DMS53 (cell line): Measurements from ENCODE around the gene CHRDL2.

Experiments used
- DNase-seq: peaks from one replicate; lab custom pipeline; 2025; lab: John Stamatoyannopoulos, UW

The CHRDL2 gene

DNA sequence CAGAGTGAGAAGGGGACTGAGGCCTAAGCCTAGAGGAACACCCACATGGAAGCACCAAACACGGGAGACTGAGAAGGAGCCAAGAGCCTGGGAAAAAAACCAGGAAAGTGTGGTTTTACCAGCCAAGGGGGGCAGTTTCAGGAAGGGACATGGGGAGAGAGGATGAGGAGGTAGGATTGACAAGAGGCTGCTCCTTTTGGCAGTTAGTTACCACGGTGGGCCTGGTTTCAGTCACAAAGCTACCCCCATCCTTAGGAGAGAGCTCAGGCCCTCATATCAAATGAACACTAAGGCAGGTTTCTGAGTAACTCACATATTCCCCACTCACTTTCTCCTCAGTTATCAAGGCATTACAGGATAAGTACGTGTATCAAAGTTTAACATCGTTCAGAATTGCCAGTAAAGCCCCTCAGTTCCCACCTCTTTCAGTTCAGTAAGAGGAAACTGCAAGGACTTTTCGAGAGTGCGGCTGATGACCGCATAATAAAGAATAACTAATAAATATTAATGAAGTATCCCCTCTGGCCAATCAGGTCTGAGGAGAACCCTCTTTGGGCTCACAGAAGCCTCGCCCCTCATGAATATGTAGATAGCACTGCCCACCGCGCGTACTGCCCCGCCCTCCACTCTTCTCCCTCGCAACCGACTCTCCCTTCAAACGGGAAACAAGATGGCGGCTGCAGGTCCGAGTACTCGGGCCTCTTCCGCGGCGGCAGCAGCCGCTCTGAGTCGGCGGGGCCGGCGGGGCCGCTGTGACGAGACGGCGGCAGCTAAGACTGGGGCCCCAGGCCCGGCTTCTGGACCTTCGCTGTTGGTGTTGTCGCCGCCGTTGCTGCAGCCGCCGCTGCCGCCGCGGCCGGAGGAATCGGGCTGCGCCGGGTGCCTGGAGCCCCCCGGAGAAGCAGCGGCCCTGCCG lies 17.2 kb upstream of the CHRDL2 start, which contains the start of gene RNF169:
TSS of gene RNF169 (plus strand) at position 639 of the 916 bp plus-strand sequence. CDS start at position 671, 32 bp downstream.
- DNase-seq, result peak; percentile 100

DNA sequence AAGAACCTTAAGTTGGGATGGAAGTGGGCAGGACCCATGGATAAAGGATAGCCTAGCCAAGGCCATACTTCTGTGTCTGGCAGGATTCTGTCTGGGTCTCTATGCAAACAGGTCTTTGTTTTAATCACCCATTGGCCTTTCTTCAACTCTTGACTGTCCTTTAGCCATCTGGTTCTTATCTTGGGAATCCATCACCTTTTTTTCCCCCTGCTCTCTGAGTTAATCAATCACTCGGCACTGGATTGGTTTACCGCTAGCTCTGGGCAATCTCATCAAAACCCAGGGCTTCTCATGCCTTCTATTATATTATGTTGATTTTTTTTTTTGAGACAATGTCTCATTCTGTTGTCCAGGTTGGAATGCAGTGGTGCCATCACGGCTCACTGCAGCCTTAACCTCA lies 15.6 kb upstream of the CHRDL2 start:
- no peak for DNase-seq

DNA sequence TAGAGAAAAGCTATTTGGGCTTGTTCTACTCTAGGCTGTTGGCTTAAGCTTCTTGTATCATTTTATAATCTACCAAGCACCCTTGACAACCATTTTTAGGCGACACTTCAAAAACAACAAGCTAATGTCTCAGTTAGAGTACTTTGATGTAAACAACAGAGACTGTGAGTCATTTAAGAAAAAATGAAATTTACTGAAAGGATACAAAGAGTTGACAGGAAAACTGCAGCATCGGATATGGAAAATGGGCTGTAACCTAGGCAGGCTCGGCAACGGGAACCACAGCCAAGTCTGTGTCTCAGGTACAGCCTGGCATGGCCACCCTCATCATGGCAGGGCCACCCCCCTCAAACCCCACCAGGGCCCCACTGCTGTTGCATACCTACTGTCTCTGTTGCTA lies 13.1 kb upstream of the CHRDL2 start:
- DNase-seq, result peak; percentile 46

DNA sequence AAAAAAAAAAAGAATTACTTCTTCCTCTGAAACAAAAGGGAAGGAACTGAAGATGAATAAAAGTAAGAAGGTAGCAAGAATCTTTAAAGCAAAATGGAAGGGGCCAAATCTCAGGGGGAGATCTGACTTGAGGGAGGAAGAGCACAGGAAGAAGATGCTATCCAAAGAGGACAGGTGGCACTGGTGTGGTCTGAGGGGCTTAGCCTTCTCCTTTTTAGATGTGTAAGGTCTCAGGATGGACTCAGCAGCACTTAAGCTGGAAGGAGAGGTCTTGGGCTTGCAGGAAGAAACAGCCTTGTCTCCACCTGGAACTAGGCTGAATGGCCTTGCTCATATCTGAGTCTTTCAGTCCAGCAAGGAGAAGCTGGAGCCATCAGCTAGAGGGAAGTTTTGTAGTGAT lies 12.4 kb upstream of the CHRDL2 start:
- no peak for DNase-seq

DNA sequence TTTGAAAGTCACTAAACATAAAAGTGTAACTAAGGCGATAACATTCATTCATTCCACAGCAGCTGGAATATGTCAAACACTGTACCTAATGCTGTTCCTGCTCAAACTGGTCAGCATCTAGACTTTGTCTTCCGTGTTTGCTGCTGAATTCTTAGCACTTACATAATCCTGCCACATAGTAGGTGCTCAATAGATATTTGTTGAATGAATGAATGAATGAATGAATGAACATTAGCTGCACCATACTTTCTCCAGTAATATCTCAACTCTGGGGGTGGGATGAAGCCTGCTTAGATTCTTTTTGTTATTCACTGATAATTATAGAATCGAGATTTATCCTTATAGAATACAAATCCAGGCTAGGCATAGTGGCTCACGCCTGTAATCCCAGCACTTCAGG lies 10.8 kb upstream of the CHRDL2 start:
- no peak for DNase-seq

DNA sequence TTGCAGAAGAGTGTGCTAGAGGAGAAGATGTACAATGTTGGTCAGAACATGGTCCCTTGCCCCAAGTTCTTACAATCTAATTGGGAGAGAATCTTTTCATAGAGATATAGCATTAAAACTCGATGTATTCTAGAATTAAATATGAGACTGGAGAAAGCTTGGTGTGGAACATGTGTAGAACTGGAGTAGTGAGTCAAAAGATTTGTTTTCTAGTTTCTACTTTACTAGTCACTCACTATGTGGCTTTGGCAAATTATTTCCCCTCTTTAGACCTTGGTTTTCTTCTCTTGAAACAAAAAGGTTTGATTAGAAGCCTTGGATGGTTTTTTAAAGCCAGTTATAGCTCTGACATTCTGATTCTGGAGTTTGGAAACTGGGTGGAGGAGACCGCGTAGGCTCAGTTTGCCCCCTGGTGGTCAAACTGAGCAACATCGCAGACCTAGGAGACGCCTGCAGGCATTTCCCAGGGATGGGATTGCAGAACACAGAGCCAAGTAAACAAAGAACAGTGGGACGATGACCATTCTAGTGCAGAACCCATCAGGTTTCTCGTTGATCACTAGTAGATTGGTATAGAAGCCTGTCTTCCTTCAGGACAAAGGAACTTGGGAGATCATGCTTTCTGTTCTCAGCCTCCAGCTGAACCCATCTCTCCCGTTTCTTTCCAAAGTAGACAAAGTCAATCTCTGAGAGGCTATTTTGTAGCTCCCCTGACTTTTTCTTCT lies 8.5 kb upstream of the CHRDL2 start:
- DNase-seq, result peak; percentile 95

DNA sequence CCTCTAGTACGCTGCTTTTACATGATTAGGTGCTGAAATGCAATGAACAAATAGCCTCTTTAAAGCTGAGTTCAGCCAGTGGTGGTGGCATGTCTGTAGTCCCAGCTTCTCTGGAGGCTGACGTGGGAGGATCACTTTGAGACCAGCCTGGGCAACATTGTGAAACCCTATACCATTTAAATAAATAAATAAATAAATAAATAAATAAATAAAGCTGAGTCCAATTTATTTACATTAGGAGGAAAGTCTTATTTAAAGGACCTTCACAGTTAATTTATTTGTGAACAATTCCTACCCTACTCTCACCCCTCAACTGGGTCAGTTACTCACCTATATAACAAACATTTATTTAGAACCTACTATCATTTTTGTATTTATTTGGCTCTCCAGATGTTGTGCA lies 4.8 kb upstream of the CHRDL2 start:
- DNase-seq, result no peak

DNA sequence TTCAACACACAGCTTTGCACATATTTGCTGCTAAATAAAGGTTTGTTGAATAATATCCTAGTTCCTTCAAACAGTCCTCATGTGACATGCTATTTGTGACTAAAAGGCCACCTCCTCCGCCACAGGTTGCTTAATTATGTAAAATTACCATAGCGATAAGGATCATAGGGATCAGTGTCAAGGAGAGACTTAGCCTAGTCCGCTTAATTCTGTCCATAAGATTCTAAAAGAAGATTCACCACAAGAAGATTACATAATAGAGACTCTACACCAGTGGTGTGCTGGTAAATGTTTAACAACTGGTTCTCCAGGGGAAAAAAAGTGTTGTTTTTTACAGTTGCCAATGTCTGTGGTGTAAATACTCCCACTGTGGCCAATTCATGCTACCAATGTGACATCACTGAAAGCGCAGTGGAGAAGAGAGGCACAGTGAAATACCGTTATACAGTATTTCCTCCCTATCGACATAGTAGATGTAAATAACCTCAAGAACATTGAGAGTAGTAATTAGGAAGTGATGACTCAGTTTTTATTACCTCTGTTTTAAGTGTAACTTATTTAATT lies 4.2 kb upstream of the CHRDL2 start:
- DNase-seq, result peak; percentile 79

DNA sequence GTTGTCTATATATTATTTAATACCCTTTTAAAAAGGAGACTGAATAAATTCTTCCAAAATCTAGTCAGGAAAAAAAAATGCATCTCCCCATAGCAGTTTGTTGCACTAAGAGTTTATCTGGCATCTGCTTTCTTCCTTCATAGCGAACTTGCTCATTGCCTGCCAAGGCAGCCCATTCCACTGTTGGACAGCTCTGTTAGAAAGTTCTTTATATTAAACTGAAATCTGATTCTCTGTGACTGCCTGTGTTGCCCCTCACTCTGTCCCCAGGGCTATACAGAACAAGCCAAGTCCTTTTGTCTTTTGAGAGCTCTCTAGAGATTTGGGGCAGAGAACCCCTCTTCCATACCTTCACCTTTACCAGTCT lies 3.3 kb upstream of the CHRDL2 start:
- DNase-seq, result peak; percentile 54

DNA sequence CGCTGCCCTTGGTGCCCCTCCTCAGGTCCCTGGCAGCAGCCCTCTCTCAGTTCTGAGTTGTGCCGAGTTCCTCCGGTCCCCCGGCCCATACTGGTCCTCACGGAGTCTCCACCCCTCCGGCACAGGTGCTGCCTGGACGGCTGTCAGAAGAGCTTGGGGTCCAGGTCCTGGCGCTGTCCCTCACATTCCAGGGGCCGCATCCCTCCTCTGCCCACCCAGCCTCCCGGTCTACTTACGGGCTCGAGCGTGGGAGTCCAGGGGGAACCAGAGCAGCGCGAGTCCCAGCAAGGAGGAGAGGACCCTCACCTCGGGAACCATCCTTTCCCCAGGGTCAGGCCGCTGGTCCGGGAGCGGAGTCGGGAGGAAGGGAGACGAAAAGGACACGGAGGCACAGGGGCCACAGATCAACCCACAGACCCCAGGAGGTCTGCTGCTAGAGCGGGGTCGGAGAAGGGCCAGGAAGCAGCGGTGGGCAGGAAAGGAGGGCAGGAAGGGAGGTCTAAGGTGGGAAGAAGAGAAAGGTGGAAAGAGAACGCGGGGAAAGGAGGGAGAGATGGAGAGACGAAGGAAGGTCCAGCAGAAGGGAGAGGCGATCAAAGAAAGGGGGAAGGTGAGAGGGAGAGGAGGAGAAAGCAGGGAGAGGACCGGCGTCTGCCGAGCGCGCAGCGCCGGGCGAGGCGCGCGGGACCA lies 510 bp downstream of the CHRDL2 start:
- peak; percentile 54 for DNase-seq

DNA sequence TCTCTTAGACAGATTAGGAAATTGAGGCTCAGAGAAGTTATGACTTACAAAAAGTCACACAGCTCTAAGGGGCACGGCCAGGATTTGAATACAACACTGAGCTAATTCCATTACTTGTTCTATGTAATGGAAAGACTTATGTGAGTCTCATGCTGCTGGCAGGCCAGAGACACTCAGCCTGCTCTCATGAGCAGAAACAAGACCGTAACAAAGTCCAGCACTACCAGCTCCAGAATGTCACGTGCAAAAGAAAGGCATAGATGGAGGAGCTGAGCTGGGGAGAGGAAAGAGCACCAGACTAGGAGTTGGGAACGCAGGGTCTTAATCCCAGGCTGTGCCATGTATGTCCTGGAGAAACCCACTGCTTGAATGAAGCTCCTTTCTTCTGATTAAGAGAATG lies 1.8 kb downstream of the CHRDL2 start:
- DNase-seq, result no peak

DNA sequence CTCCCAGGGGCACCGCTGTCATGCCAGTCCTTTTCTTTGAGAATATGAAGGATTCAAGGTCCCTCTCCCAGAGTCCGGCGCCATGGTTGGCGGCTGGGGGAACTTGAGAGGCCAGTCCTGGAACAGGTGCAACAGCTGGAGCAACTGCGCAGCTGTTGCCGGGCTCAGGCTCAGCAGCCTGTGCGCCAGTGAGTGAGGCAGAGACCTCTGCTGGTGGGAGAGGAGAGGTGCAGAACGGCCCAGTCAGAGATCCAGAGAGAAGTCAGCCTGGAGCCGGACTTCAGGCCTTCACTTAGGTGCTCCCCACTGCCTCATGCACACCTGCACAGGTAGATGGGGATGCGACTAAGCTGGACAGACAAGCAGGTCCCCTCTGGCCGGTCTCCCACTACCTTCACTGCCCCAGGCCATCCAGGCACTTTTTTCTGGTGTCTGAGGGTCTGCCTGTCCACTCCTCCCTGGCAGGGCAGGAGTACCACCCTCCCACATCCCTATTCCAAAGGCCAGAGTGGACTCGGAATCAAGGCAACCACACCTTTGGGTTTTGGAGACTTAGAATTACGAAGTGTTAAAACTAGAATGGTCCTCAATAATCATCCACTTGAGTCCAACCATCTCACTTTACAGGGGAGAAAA lies 4.6 kb downstream of the CHRDL2 start:
- peak; percentile 99 for DNase-seq

DNA sequence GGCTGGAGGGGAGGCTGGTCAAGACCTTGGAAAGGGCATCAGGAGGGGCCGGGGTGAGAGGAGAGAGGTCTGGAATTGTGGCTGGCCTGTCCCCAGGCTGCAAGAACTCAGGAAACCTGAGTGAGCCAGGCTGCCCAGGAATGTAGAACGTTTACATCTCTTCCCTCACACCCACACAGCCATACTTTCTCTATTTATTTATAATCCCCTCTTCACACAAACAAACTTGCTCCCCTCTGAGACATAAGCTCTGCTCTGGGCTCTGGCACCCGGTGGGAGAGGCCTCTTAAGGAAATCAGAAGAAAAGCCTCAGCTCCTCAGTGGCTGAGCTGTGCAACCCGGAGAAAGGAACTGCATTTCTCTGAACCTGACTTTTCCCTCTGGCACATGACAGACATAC lies 5.5 kb downstream of the CHRDL2 start:
- DNase-seq, result no peak

DNA sequence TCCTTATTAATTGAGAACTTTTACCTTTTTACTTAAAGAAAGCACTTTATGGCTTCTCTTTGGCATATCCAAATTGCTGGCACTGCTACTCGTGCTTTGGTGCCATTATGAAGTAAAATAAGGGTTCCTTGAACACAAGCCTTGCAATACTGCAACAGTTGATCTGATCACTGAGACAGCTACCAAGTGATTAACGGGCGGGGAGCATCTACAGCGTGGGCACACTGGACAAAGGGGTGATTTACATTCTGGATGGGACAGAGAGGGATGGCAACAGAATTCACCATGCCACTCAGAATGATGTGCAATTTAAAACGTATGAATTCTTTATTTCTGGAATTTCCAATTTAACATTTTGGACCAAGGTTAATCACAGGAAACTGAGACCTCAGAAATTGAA lies 7.7 kb downstream of the CHRDL2 start:
- no peak for DNase-seq

DNA sequence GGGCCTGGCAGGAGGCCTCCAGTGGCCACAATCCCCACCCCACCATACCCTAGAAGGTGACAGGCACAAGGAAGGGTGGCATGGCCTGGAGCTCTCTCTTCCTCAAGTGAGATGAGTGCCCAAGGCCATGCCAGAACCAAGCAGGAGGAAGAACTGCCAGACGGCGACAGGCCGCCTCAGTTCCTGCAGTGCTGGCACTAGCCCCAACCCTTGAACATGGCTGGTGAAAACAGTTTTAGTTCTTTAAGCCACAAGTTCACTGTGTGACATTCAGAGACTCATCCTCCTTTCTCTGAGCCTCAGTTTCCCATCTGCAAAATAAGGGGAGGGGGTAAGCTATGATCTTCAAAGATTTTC lies 9.8 kb downstream of the CHRDL2 start:
- DNase-seq, result no peak

DNA sequence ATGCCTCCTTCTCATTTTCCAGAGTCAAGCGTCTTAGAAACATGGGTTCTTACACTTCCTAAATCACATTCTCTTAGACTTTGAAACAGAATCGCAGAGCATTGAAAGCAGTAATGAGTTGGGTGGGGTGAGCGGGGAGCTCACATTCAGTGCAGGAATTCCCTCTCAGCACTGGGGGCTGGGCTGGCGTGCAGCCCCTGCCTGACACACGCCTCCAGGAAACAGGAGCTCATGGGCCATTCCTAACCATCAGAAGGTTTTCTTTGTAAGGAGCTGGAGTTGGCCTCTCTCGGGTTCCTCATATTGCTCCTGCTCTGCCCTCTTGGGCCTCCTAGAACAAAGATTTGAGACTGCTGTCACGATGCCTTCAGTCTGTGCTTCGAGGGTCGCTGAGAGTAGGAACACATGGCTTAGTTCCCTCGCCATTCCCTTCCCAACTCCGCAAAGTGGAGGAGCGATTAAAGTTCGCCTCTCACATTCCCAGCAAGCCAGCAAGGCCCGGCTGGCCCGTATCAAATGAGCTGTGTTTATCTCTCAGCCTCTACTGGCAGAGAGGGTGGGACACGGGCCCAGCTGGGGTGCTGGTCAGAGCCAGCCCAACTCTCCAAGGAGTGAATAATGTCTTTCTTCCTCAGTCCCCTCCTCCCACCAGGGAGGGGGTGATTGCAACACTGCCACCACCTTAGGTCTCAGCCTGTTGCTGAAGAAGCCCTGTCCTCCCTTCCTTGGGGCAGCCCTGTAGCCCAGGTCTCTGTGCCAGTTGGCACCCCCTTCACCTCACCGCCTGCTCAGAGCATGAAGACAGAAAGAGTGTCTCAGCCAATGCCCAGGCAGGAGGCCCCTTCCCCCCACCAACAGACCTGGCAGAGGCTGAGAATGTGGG lies 10.4 kb downstream of the CHRDL2 start:
- DNase-seq, result no peak

DNA sequence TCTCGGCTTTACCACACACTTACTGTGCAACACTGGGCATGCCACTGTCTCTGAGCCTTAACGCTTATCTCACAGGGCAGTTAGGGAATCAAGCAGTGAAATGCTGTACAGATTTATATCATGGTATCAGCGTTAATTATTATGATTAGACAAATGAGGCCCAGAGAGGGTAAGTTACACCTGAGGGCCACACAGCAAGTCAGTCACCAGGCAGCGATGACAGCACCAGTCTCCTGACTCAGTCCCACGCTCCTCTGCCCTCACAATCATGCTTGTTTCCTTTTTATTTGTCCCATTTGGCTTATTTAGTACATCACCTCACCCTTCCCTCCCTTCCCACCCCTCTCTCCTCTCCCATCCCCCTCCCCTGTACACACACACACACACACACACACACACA lies 12.2 kb downstream of the CHRDL2 start:
- DNase-seq, result no peak

DNA sequence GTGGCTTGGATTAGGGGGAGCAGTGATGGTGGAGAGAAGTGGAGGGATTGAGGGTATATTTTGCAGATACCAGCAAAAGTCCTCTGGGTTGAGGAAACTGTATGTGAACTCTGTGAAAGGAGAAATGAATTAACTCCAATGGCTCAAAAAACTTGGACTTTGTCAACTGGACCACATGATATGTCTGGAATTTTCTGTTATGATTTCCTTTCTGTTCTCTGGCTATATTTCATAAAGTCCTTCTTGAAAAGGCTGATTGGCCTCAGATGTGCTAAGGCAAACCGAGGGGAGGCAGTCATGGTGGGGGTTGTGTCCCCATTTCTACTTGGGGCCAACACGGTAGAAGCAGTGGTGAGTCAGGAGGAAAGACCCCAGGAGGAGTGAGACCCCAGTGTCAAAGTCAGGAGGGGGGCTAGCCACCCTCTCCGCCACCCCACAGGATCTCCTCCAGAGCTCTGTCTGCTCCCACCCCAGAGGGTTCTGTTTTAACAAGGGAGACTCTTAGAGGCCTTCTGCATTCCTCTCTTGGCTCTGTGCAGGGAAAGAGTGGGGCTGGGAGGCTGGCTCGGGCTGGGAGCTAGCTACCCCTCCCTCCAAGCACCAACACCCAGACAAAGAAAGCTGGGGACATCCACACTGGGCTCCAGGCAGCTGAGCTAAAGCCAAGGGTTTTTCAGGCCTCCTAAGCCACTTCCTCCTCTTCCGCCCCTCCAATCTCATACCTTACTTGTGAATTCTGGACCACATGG lies 13.8 kb downstream of the CHRDL2 start:
- no peak for DNase-seq

DNA sequence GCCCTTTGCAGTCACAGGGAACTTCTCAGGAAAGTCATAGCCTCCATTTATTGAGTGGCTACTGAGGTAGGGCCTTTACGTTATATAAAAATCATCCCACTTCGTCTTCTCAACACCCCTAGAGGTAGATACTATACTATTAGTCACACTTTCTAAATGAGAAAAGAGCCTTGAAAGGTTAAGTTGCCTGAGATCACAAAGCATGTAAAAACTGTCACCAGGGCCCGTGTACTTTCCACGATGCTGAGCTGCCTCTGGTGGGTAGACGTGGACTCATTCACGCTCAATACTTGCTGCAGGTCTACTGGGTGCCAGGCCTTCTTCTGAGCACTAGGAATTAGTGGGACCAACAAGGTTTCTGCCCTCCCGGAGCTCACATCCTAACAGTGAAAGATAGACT lies 16.3 kb downstream of the CHRDL2 start:
- no peak for DNase-seq

DNA sequence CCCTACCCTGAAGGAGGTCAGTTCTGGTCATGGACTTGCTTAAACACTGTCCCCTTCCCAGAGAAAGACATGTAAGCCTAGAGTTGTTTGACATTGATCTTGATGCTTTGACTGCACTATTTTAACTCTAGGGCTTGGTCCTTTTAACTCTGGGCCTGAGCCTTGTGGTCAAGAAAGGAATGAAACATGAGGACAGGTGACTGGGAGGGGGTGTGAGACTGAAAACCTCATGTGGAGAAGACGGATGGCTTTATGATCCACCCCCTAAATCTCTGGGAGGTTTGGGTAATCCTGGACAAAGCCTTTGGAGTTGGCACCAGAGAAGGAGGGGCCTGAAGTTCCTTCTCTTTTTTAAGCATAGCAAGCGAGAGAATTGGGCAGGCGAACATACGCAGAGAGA lies 17.5 kb downstream of the CHRDL2 start:
- DNase-seq, result no peak
